Activated T-cell treated with anti-CD3 and anti-CD28 coated beads for 24 hours (primary cell): ENCODE results near the gene CMTM5.
"Not testable (repeated sequence)": the region's sequence is repeated elsewhere in the genome, so short reads cannot be mapped to it uniquely, and the experiment has no call there.

Experiments
- DNase-seq: peaks from one replicate; pipeline ENCODE4 v3.0.0-alpha.2; 2020; ENCODE audit warnings: low read depth

Gene CMTM5

GRCh38 chr14:23415821-23416778 is 39.3 kb downstream of the CMTM5 start:
- DNase-seq, result no peak

DNA sequence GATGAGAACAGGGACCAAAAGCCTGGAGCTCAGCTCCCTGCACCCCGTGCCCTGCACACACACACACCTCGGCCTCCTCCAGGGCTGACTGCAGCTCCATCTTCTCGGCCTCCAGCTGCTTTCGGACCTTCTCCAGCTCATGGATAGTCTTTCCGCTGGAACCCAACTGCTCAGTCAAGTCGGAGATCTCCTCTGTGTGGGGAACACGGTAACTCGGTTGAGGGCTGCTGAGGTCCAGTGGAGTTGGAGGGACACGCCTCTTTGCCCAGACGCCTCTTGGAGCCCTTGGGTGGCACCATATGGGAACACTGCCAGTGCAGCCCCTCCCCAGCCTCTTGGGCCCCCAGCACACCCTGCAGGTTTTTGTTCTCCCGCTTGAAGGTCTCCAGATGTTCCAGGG is 40.0 kb downstream of the CMTM5 start:
- DNase-seq, result no peak

DNA sequence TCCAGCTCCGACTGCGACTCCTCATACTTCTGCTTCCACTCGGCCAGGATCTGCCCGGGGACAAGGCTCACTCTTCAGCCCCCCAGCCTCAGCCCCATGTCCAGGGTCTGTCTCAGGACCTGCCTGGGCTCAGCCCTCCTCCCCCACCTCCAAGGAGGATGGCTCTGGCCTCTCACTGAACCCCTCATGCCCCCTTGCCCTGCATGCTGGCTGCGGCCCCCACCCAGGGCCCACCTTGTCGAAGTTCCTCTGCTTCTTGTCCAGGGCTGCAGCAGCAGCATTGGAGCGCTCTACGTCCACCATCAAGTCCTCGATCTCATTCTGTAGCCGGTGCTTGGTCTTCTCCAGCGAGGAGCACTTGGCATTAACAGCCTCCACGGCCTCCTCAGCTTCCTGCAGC is 40.4 kb downstream of the CMTM5 start:
- DNase-seq, result not testable (repeated sequence)

DNA sequence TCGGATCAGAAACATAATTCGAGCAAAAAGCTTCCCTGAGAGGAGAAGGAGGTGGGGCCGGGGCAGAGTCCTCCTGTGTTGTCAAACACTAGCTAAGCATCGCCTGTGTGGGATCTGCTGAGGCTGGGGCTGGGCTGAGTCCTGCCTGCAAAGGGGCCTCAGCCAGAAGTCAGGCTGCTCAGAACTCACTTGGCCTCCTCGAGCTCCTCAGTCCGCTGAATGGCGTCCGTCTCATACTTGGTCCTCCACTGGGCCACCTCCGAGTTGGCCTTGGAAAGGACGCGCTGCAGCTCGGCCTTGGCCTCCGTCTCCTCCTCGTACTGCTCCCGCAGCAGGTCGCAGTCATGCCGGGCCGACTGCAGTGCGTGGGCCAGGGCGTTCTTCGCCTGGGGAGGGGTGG is 41.2 kb downstream of the CMTM5 start:
- DNase-seq, result no peak

DNA sequence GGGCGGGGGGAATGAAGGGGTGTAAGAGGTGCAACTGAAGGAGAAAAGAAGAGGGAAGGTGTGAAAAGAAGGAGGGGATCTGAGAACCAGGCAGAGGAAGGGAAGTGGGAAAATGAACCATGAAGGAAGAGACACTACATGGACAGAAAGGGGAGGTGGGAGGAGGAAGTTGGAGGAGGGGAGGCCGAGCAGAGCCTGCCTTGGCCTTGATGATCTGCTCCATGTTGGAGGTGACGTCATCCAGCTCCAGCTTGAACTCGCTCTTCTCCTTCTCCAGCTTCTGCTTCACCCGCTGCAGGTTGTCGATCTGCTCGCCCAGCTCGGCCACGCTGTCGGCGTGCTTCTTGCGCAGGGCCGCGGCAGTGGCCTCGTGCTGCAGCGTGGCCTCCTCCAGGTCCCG is 42.8 kb downstream of the CMTM5 start:
- not testable (repeated sequence) for DNase-seq

DNA sequence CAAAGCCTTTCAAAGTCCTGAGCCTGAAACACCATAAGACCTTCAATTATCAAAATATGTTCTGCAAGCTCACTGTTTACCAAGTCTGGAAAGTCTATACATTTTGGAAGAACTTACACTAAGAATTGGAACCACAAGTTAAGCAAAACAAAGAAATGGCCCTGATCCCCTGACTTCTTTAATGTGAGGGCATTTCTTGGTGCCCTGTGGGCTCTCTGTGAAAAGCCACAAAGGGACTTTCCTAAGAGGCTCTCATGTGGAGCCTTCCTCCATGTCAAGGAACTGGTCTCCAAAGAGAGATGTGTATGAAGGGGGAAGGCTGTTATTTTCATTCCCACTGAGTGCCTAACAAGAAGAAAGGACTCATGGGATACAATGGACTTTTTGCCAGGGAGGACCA is 44.7 kb downstream of the CMTM5 start:
- no peak for DNase-seq

DNA sequence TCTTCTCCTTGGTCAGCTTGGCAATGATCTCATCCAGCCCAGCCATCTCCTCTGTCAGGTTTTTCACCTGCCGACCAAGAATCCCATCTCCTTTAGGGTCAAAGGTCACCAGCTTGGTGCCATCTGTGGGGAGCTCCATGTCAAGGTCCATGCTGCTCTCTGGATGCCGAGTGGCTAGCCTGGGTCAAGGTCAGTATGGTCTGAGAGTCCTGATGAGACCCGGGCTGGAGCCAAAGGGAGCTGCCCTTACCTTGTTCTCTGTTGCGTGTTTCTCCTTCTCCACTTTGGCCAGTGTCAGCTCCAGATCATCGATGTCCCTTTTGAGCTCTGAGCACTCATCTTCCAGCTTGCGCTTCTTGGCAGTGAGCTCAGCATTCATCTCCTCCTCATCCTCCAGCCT is 46.8 kb downstream of the CMTM5 start:
- no peak for DNase-seq

- no peak for DNase-seq
Measured at GRCh38 chr14:23425169-23425568, 48.3 kb downstream of the CMTM5 start.

DNA sequence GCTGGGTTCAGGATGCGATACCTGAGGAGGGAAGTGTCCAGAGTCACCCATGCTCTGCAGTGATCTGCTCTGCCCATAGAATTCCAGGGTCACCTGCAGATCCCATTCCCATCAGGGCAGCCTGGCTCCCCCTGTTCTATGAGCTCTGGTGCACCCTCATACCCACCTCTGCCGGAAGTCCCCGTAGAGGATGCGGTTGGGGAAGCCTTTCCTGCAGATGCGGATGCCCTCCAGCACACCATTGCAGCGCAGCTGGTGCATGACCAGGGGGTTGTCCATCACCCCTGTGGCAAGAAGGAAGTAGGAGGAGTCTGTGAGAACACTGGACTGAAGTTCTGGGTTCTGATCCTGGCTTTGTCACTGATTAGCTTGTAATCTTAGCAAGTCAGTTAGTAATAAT is 49.0 kb downstream of the CMTM5 start:
- not testable (repeated sequence) for DNase-seq

- no peak for DNase-seq
Measured at GRCh38 chr14:23428686-23429495, 52.0 kb downstream of the CMTM5 start.
